HEK293 (cell line): Measurements from ENCODE around the gene TMEM88.
A peak's percentile ranks its signal among the peaks of the same experiment; 100 is the strongest.

Experiments used
- GLI4 ChIP-seq: fragments of 450-650 bp; formaldehyde crosslinking; IDR thresholded peaks from 2 replicates; pipeline ENCODE4 v1.5.1; 2016; ENCODE audit warnings: missing biosample characterization, missing genetic modification characterization
- PRDM10 ChIP-seq: fragments of 450-650 bp; formaldehyde crosslinking; IDR thresholded peaks from 2 replicates; pipeline ENCODE4 v1.5.1; 2016; ENCODE audit warnings: missing biosample characterization, missing genetic modification characterization
- SP3 ChIP-seq: fragments of 450-650 bp; formaldehyde crosslinking; IDR thresholded peaks from 2 replicates; pipeline ENCODE4 v1.5.1; 2016; ENCODE audit warnings: missing biosample characterization, missing genetic modification characterization
- ZBTB21 ChIP-seq: fragments of 450-650 bp; formaldehyde crosslinking; IDR thresholded peaks from 2 replicates; pipeline ENCODE4 v1.5.1; 2017; ENCODE audit warnings: missing biosample characterization, missing genetic modification characterization
- ZBTB26 ChIP-seq: fragments of 450-650 bp; formaldehyde crosslinking; optimal IDR thresholded peaks from 2 replicates; pipeline ENCODE3; 2016; ENCODE audit warnings: missing biosample characterization, mild to moderate bottlenecking, missing genetic modification characterization
- ZNF16 ChIP-seq: fragments of 450-650 bp; formaldehyde crosslinking; IDR thresholded peaks from 2 replicates; pipeline ENCODE4 v1.5.1; 2016; ENCODE audit warnings: low read depth, missing biosample characterization, missing genetic modification characterization
- ZNF184 ChIP-seq: fragments of 450-650 bp; IDR thresholded peaks from 2 replicates; pipeline ENCODE4 v1.5.1; 2018; ENCODE audit warnings: missing biosample characterization, mild to moderate bottlenecking, missing genetic modification characterization
- ZNF221 ChIP-seq: fragments of 450-650 bp; formaldehyde crosslinking; IDR thresholded peaks from 2 replicates; pipeline ENCODE4 v1.5.1; 2017; ENCODE audit warnings: missing biosample characterization, missing genetic modification characterization, borderline replicate concordance
- ZNF26 ChIP-seq: fragments of 450-650 bp; formaldehyde crosslinking; IDR thresholded peaks from 2 replicates; pipeline ENCODE4 v1.5.1; 2016; ENCODE audit warnings: missing biosample characterization, missing genetic modification characterization
- ZNF266 ChIP-seq: fragments of 450-650 bp; formaldehyde crosslinking; IDR thresholded peaks from 2 replicates; pipeline ENCODE4 v1.5.1; 2016; ENCODE audit warnings: missing biosample characterization, missing genetic modification characterization, low read depth
- ZNF341 ChIP-seq: fragments of 450-650 bp; formaldehyde crosslinking; IDR thresholded peaks from 2 replicates; pipeline ENCODE4; 2016; ENCODE audit warnings: low read depth, missing biosample characterization, missing genetic modification characterization
- ZNF473 ChIP-seq: fragments of 450-650 bp; formaldehyde crosslinking; IDR thresholded peaks from 2 replicates; pipeline ENCODE4 v1.5.1; 2017; ENCODE audit warnings: missing biosample characterization, missing genetic modification characterization
- ZNF548 ChIP-seq: fragments of 450-650 bp; formaldehyde crosslinking; IDR thresholded peaks from 2 replicates; pipeline ENCODE4 v1.5.1; 2016; ENCODE audit warnings: missing biosample characterization, missing genetic modification characterization
- ZNF621 ChIP-seq: fragments of 450-650 bp; formaldehyde crosslinking; IDR thresholded peaks from 2 replicates; pipeline ENCODE4 v1.5.1; 2017; ENCODE audit warnings: missing biosample characterization, missing genetic modification characterization
- ZNF623 ChIP-seq: fragments of 450-650 bp; formaldehyde crosslinking; IDR thresholded peaks from 2 replicates; pipeline ENCODE4 v1.5.1; 2016; ENCODE audit warnings: missing biosample characterization, missing genetic modification characterization
- ZNF629 ChIP-seq: fragments of 450-650 bp; formaldehyde crosslinking; IDR thresholded peaks from 2 replicates; pipeline ENCODE4 v1.5.1; 2017; ENCODE audit warnings: missing biosample characterization, missing genetic modification characterization
- ZNF670 ChIP-seq: fragments of 450-650 bp; formaldehyde crosslinking; IDR thresholded peaks from 2 replicates; pipeline ENCODE4 v1.5.1; 2016; ENCODE audit warnings: missing biosample characterization, missing genetic modification characterization, low read depth
- ZNF677 ChIP-seq: fragments of 450-650 bp; IDR thresholded peaks from 2 replicates; pipeline ENCODE4 v1.5.0; 2018; ENCODE audit warnings: missing biosample characterization, mild to moderate bottlenecking, missing genetic modification characterization, moderate library complexity
- ZNF692 ChIP-seq: fragments of 450-650 bp; formaldehyde crosslinking; IDR thresholded peaks from 2 replicates; pipeline ENCODE4 v1.5.1; 2016; ENCODE audit warnings: missing biosample characterization, missing genetic modification characterization
- ZNF777 ChIP-seq: fragments of 450-650 bp; formaldehyde crosslinking; IDR thresholded peaks from 2 replicates; pipeline ENCODE4 v1.5.1; 2017; ENCODE audit warnings: missing biosample characterization, missing genetic modification characterization, borderline replicate concordance
- ZNF837 ChIP-seq: fragments of 450-650 bp; formaldehyde crosslinking; IDR thresholded peaks from 2 replicates; pipeline ENCODE4 v1.5.1; 2016; ENCODE audit warnings: missing biosample characterization, missing genetic modification characterization
- TF ChIP-seq, protein P1 (sequence below): fragments of 450-650 bp; formaldehyde crosslinking; IDR thresholded peaks from 2 replicates; pipeline ENCODE4 v1.5.1; 2016; ENCODE audit warnings: missing biosample characterization, missing genetic modification characterization, borderline replicate concordance
- TF ChIP-seq, protein P2 (sequence below): fragments of 450-650 bp; formaldehyde crosslinking; IDR thresholded peaks from 2 replicates; pipeline ENCODE4 v1.5.1; 2016; ENCODE audit warnings: missing biosample characterization, missing genetic modification characterization, low read depth

Gene TMEM88

GRCh38 chr17:7835814-7836595 lies 18.9 kb upstream of the TMEM88 start (continued):
- TF ChIP-seq PRDM10 (tag by site-specific recombination): peak; percentile 94
- TF ChIP-seq, protein P1, sequence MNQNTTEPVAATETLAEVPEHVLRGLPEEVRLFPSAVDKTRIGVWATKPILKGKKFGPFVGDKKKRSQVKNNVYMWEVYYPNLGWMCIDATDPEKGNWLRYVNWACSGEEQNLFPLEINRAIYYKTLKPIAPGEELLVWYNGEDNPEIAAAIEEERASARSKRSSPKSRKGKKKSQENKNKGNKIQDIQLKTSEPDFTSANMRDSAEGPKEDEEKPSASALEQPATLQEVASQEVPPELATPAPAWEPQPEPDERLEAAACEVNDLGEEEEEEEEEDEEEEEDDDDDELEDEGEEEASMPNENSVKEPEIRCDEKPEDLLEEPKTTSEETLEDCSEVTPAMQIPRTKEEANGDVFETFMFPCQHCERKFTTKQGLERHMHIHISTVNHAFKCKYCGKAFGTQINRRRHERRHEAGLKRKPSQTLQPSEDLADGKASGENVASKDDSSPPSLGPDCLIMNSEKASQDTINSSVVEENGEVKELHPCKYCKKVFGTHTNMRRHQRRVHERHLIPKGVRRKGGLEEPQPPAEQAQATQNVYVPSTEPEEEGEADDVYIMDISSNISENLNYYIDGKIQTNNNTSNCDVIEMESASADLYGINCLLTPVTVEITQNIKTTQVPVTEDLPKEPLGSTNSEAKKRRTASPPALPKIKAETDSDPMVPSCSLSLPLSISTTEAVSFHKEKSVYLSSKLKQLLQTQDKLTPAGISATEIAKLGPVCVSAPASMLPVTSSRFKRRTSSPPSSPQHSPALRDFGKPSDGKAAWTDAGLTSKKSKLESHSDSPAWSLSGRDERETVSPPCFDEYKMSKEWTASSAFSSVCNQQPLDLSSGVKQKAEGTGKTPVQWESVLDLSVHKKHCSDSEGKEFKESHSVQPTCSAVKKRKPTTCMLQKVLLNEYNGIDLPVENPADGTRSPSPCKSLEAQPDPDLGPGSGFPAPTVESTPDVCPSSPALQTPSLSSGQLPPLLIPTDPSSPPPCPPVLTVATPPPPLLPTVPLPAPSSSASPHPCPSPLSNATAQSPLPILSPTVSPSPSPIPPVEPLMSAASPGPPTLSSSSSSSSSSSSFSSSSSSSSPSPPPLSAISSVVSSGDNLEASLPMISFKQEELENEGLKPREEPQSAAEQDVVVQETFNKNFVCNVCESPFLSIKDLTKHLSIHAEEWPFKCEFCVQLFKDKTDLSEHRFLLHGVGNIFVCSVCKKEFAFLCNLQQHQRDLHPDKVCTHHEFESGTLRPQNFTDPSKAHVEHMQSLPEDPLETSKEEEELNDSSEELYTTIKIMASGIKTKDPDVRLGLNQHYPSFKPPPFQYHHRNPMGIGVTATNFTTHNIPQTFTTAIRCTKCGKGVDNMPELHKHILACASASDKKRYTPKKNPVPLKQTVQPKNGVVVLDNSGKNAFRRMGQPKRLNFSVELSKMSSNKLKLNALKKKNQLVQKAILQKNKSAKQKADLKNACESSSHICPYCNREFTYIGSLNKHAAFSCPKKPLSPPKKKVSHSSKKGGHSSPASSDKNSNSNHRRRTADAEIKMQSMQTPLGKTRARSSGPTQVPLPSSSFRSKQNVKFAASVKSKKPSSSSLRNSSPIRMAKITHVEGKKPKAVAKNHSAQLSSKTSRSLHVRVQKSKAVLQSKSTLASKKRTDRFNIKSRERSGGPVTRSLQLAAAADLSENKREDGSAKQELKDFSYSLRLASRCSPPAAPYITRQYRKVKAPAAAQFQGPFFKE (tag by site-specific recombination): no peak
- peak; percentile 43; the same call in 1 of the 2 replicates for TF ChIP-seq GLI4 (tag by site-specific recombination)
- TF ChIP-seq, protein P2, sequence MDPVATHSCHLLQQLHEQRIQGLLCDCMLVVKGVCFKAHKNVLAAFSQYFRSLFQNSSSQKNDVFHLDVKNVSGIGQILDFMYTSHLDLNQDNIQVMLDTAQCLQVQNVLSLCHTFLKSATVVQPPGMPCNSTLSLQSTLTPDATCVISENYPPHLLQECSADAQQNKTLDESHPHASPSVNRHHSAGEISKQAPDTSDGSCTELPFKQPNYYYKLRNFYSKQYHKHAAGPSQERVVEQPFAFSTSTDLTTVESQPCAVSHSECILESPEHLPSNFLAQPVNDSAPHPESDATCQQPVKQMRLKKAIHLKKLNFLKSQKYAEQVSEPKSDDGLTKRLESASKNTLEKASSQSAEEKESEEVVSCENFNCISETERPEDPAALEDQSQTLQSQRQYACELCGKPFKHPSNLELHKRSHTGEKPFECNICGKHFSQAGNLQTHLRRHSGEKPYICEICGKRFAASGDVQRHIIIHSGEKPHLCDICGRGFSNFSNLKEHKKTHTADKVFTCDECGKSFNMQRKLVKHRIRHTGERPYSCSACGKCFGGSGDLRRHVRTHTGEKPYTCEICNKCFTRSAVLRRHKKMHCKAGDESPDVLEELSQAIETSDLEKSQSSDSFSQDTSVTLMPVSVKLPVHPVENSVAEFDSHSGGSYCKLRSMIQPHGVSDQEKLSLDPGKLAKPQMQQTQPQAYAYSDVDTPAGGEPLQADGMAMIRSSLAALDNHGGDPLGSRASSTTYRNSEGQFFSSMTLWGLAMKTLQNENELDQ (tag by site-specific recombination): no peak
- TF ChIP-seq ZNF341: peak; percentile 98
- no peak for TF ChIP-seq ZNF629 (tag by site-specific recombination)
- peak; percentile 29; the same call in 1 of the 2 replicates for TF ChIP-seq ZNF623
- no peak for TF ChIP-seq ZNF621
- TF ChIP-seq ZNF184 (tag by site-specific recombination): no peak
- no peak for TF ChIP-seq ZNF837 (tag by site-specific recombination)
- no peak for TF ChIP-seq ZNF266 (tag by site-specific recombination)
- no peak for TF ChIP-seq ZNF677 (tag by site-specific recombination)
- TF ChIP-seq ZNF26 (tag by site-specific recombination): no peak
- TF ChIP-seq ZNF670: no peak
- no peak for TF ChIP-seq SP3 (tag by site-specific recombination)
- no peak for TF ChIP-seq ZNF221 (tag by site-specific recombination)
- TF ChIP-seq ZBTB21 (tag by site-specific recombination): no peak
- no peak for TF ChIP-seq ZNF473 (tag by site-specific recombination)
- no peak for TF ChIP-seq ZNF777 (tag by site-specific recombination)
- no peak for TF ChIP-seq ZNF16 (tag by site-specific recombination)
- TF ChIP-seq ZNF548 (tag by site-specific recombination): no peak
- TF ChIP-seq ZBTB26 (tag by site-specific recombination): peak; percentile 45
- peak; percentile 45 for TF ChIP-seq ZNF692 (tag by site-specific recombination)
